HG03139 (cell line): ENCODE data around the gene WWOX.
"Not testable (repeated sequence)": the region's sequence is repeated elsewhere in the genome, so short reads cannot be mapped to it uniquely, and the experiment has no call there.

Source experiments
- ATAC-seq: cut with Tn5 transposase; IDR thresholded peaks from one replicate; pipeline ENCODE4 v1.9.1; 2021; ENCODE audit not compliant: unreplicated experiment

WWOX gene

DNA sequence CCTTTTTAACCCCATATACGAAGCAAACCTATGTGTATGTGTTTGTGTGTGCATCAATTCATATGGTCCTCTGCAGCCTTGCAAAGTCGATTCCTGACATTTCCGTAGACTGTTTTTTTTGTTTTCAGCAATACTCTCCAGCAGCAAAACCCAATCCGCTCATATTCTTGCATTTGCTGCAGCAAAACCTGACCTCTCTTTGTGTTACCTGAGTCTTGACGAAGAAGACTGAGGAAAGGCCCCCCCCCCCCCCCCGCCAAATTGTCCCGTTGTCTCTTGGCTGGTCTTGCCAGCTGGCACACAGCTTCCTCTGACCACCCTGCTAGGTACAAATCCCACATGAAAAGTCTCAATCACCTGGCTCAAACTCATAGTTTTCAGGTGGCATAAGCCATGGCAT is 494.7 kb downstream of the WWOX start:
- ATAC-seq, result no peak

DNA sequence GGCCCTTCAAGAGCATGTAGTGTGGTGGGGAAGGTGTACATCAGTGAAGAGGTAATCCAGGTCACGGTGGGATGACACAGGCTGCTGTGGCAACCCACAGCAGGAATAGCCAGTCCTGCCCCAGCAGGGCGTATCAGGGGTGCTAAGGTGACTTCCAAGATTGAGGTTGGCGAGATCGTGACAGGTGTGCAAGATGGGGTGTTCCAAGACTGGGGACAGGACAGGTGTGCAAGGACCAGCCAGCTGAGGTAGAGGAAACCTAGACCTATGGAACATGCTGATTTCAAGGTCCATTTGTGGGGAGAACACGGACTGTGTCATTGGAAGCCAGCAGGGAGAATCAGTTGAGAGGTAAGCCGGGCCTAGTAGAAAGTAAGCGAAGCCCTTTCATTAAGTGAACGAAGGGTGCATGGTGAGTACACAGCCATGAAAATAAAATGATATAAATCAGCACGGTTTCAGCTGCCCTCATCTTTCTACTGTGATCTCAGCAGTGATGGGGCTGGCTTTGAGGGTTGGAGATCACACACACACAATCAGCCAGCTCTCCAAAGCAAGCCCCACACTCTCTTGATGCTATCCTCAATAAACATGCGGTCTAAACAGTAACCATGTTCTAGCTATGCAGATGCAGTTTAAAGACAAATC is 497.0 kb downstream of the WWOX start:
- ATAC-seq, result no peak

DNA sequence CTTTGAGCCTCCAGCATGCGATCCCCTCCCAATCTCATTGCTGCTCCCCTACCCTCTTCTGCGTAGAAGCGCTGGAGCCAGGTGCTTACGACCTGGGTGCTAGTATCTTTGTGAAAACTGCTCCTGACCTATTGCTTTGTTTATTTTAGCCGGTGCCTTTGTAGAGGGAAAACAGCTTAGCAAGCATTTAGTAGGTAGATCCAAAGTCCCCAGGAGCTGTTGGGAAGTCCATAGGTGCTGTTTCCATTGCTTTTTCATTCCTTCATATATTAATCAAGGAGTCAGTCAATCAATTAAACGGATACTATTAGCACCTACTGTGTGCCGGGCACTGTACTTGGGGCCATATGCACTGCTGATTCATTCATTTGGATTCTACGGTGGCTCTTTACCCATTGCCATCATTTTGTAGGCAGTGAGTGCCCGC is 497.6 kb downstream of the WWOX start:
- no peak for ATAC-seq

DNA sequence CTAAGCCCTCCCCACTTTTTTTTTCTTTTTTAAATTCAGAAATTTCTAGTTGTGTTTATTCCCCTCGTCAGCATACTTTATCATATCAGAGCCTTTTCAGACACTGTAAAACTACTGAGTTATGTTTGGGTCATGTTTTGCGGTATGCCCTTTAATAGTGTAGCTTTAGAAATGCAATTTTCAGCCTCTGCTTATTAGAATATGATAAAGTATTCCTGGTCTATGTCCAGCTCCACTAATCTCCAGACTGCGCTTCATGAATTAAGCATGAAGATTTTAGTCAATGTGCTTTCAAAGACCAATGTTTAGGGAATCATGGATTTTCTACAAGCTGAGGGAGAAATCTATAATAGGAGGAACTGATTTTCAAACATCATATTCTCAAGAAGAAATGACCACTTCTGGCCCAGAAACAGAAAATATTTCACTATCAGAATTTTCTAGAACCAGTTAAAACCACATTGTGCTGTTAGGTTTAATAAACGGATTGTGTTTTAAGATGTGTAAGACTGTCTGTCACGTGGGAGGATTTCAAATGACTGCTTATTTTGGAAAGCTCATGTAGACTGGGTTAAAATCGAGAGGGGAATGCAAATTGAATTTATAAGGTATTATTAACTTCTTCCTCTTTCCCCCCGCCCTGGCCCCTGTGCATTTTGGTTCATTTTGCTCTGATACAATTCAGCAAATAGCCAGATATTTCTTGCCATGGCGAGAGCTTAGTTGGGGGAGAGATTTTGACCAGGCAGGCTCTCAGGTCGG is 498.5 kb downstream of the WWOX start:
- no peak for ATAC-seq

DNA sequence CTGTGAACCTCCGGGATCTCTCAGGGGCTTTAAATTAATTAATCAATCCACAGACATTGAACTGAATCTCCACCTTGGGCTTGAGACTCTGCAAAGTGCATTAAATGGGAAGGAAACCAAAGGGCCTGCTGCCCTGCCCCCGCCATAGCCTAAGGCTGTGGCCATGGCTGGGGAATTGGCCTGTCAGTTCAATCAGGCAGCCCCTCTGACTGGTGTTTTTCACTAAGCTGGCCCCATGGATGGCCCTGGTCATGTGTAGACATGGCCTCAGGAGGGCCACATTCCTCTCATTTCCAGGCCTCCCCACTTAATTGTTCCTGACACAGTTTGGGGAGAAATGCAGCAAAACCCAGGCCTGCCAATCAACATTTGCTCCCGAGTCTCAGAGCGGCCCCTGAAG is 499.8 kb downstream of the WWOX start:
- ATAC-seq, result no peak

DNA sequence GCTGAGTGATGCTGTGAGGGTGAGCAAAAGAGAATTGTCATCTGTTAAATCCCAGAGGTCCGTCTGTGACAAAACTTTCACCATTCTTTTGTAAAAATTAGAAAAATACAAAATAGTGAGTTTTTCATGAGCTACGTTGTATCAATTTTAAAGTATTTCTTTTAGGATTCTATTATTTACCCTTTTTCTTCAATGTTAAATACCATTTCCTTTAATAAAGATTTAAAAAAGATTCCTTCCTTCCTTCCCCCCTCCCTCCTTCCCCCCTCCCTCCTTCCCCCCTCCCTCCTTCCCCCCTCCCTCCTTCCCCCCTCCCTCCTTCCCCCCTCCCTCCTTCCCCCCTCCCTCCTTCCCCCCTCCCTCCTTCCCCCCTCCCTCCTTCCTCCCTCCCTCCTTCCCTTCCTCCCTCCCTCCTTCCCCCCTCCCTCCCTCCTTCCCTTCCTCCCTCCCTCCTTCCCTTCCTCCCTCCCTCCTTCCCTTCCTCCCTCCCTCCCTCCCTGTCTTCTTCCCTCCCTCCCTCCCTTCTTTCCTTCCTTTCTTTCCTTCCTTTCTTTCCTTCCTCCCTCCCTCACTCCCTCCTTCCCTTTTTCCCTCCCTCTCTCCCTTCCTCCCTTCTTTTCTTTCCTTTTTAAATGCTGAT is 505.1 kb downstream of the WWOX start:
- ATAC-seq, result not testable (repeated sequence)

DNA sequence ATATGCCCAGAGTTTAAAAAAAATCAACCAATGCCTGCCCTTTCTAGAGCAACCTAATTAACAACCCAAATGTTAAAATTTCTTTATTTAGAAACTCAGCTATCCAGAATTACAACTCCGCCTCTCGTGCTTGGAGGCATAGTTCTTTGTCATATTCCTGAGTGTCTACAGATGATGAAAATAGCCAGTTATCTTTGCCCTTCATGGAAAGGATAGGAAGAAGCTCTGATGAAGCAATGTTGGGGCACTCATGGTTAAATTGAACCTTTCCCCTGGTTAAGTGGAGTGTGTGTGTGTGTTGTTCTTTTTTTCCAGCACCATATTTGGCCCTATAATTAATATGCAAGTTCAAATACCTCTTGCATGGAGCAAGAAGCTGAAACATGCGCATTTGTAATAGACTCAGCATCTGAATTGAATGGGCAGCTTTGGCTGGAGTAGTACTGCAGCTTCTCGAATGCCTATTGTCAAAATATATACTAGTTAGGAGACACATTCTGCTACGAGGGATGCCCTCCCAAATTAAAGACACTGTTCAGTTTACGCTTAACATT is 506.2 kb downstream of the WWOX start:
- ATAC-seq, result no peak

DNA sequence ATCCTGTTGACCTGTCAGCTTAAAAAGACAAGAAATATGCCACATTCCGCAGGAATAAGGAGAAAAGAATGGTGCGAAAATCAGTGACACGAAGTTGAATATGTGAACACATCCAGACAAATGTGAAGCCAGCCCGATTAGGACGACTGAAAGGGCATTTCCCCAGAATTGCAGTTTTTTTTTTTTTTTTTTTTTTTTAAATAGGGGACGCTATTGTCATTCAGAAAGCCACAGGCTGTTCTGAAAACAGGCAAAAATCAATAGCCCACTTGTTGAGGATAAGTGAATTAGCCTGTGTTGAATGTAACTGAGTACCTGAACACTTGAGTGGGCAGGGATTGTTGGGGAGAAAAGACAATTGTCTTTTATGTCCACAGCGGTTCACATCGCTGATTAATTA is 507.1 kb downstream of the WWOX start:
- ATAC-seq, result no peak

DNA sequence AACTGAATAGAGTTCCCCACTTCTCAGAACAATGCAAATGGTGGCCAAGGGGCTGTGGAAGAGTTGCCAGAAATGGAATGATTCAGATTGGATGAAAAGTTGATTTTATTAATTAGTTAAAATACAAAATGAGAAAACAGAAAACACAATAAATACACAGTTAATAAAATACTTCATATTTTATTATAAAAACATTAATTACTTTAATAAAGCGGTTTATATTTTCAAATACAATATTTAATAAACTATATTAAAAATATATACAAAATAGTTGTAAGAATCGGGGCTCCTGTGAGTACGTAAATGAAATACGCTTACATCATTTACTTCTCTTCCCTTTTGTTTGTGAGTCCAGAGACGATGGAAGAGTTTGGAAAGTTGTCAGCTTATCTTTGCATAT is 507.6 kb downstream of the WWOX start:
- no peak for ATAC-seq

DNA sequence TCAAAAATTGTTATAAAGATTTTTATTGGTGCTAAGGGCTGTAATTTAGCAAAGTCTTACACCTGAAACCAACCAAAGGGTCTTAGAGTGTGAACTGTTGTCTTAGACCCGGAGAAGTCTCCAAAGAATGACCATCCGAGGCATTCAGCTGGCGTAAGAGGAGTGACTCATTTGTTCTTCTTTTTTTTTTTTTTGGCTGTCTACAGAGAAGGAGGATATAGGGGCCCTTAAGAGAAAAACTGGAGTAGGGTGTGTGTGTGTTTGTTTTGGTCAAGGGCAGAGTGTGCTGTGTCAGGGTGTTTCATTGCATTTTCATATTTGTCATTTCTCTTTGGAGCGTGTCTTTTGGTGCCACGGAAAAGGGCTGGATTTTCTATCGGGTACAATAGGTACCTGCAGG is 508.0 kb downstream of the WWOX start:
- no peak for ATAC-seq

DNA sequence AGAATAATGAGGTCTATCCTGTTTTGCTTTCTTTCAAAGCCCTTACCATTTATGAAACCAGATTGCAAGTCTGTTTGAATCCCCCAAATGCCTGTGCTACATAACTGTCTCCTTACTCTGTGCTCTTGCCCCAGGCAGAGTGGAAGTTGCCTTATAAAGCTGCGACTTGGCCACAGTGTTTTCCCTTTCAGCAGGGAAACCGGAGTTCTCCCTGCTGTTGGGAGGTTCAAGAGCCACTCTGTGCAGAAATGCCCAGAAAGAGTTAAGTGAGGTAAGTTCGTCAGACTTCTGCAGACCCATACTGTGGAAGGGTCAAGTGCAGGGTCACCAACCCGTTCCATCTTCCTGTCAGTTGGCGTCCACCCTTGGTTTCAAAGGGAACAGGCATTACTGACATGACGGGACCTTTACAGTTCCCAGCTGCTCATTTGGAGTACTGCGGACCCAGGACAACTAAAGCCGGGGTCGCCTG is 508.9 kb downstream of the WWOX start:
- ATAC-seq, result no peak

DNA sequence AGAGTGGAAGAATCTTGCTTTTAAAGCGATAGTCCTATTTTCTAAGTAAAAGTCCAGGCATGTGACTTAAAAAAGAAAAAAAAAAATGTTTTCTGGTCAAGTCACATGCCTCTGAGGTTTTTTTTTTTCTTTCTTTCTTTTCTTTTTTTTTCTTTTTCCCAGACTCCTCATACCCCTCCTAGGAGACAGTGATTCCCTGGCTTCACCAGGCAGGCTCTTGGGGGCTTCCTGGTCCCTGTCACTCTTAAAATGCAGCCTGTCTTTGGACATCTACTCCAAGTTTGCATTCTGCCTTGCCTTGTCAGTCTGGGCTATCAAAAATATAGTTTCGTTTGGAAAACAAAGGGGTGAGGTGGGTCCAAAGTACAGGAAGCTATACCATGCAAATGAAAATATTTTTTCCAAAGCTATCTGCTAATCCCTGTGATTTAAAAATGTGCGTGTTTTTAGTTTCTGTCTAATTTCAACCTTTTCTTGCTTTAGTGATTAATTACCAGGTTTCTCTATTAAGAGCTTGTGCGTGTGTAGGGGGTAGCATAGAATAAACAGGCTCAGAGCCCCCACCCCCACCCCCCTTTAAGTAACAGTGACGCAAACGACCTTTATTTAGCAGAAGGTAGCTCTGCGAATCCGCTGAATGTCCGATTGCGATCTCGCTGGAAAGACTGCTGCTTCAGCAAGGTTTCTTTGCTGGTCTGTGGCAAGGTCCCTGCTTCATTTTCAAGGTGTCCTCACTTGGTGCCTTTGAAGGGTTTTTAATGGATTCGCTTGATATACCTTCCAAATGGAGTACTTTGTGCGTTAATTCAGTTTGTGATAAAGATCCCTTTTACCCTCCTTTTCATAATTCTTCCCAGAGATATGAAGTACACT is 510.2 kb downstream of the WWOX start:
- no peak for ATAC-seq

DNA sequence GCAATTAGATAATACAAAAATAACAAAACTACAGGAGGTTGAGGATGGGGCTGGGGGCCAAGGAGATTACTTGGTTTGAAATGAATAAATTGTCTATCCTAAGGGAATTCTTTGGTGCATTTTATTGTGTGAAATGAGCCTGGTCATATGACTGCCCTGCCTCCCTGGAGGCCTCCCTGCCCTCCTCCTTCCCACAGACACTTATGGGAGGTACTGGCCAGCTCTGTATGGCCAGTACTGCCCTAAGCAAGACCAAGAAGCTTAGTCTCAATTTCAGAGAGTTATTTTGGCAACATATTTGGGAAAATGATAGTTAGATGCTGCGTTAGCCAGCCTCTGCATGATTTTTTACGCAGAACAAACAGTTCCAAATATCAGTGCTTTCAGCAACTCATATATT is 511.9 kb downstream of the WWOX start:
- no peak for ATAC-seq

DNA sequence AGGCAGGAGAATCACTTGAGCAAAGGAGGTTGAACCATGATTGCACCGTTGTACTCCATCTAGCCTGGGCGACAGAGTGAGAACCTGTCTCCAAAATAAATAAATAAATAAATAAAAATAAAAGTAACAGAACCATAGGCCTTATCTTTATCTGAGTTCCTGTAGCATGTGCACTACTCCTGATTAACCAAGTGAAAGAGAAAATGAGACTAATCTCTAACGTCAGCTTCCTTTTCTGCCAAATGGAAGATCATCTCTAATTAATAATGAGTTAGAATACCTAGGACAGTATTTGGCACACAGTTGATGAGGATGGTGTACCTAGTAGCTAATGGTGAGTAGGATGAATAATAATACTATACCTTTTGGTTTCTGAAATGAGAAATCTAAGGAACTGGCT is 520.4 kb downstream of the WWOX start:
- no peak for ATAC-seq

DNA sequence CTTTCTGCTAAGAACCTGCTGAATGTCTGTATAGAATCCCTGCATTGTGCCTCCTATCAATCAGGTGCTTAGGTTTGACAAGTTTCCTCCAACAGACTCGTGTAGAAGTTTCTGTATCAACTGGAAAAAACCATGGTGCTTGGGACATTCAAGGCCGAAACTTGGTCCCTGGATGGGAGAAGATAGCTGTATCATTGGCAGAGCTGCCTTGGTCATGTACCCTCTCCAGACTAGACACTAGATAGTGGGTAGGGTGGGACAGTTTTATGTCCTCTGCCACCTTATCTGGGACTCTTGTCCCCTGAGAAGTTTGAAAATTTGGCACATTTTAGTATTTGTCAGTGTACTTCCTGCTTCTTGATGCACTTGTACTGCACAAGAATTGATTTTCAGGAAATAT is 520.8 kb downstream of the WWOX start:
- ATAC-seq, result no peak

DNA sequence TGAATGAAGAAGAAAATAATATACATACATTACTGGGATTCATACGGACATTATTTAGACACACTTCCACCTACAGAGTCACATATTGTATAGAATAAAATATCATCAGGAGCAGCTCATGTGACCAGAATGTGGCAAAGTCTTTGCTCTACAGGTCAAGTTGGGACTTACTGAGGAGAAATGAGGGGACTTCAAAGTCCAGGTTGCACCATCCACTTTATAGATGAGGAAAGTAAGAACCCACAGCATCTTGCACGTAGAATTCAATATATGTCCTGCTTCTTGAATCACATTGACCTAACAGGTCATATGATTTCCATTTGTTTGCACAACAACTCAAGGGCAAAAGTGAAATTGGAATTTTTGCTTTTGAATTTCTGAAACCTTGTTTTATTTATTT is 524.3 kb downstream of the WWOX start:
- ATAC-seq, result no peak

DNA sequence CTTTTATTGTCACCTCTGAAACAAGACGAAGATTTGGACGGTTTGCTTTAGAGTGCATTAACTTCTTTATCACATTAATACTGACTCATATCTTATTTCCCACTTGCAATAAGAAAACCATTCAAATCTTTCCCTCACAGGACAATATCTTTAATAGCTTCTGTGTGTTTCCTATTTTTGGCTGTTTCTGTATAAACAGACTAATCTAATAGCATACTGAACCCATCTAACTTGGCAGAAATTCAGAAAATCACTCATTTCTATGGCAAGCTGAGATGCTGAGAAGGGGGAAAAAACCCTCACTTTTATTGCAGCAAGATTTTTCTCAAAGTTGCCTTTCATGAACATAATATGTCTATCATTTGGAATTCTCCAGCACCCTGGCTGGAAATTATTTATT is 524.9 kb downstream of the WWOX start:
- no peak for ATAC-seq

DNA sequence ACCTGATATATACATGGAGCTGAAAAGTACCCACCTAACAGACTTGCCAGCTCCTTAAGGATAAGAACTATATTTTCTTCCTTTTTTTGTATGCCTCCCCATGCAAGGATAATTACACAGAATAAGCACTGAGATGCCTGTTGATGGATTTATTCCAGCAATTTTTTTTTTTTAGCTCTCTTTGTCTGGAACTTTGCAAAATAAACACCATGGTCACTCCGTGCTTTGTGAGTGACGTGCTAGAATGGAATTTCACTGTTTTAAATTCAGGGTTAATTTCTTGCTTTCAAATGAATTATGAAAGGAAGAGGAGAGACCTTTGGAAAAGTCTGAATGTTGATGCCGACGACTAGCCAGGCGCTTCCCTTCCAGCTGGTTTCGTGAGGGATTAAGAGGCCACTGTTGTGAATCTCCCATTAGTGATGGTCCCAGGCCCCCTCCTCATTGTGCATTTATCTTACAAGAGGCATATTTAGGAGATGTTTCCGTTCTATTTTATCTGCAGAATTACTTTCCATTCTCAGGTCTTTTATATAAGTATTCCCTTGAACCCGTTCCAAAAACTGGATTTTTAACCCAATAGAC is 529.1 kb downstream of the WWOX start:
- ATAC-seq, result no peak

DNA sequence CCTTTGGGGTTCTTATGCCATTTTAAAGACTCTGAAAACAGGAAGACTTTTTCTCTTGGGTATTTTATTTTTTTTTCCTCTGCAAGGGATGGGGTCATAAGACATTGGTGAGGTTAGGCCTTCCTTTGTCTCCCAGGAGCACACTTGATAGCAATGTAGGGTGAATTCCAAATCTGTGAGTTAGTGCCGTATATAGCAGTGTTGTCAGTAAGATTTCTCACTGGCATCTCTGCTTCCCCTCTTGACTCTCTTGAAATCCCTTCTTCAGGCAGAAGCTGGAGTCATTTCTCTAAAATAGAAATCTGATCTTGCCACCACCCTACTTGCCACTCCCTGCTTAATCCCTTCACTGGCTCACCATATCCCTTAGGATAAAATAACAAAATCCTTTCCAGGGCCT is 529.7 kb downstream of the WWOX start:
- ATAC-seq, result no peak

DNA sequence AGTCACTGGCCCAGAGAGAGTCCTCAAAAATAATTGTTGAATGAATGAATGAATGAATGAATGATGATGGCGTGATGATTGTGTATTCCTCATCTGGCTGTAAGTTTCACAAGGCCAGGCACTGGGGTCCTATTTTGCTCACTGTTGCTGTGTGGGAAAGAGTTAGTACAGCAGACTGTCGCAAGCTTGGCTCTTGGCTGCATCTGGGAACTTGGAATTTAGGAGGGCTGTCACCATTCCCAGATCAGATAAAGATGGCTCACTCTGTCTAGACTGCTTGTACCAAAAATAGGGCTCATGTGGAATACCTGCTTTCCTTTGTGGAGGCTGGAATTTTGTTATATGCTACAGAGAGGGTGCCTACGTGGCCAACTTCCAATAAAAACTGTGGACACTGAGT is 530.6 kb downstream of the WWOX start:
- ATAC-seq, result no peak

DNA sequence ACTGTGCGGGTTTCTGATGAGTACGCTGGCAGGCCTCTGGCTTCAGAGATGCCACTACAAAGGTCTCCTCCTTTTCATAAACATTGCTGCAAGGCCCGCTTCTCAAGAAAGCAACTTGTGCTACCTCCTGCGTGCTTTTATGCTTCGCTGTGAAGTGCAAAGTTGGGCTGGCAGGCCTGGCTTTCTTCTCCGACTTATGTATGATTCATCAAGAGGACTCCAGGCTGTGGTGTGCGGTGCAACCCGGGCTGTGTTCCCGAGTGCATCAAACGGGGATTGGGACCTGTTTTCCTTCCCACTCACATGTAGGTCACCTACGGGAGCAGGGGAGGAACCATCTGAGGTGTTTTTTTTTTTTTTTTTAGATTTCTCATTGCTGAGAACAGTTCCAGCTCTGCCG is 534.1 kb downstream of the WWOX start:
- no peak for ATAC-seq
